GM10266 (cell line): Measurements from ENCODE around the gene EFEMP2.

Experiments
- DNase-seq: peaks from one replicate; pipeline ENCODE4 v3.0.0; 2012; ENCODE audit errors: extremely low spot score
- CTCF ChIP-seq: IDR thresholded peaks from 2 replicates; pipeline ENCODE4 v1.5.1; 2012; ENCODE audit warnings: mild to moderate bottlenecking, low read depth; ENCODE audit not compliant: control insufficient read depth, insufficient read depth; ENCODE audit errors: missing control alignments

EFEMP2 gene

GRCh38 chr11:65883058-65883761 is 10.6 kb upstream of the EFEMP2 start:
- no peak for TF ChIP-seq CTCF
- no peak for DNase-seq

- DNase-seq = no peak
- TF ChIP-seq CTCF = no peak
Measured at GRCh38 chr11:65882120-65883057, 9.8 kb upstream of the EFEMP2 start.

GRCh38 chr11:65880844-65881421 is 8.3 kb upstream of the EFEMP2 start:
- no peak for DNase-seq
- TF ChIP-seq CTCF = no peak

GRCh38 chr11:65880027-65880426 is 7.4 kb upstream of the EFEMP2 start:
- no peak for DNase-seq
- no peak for TF ChIP-seq CTCF

- no peak for DNase-seq
- TF ChIP-seq CTCF = no peak
Measured at GRCh38 chr11:65879617-65880016, 7.0 kb upstream of the EFEMP2 start, which contains the start of gene CTSW. CTSW (plus strand) TSS chr11:65879837; CDS start chr11:65879855, 18 bp downstream.

- no peak for TF ChIP-seq CTCF
- DNase-seq = peak; percentile 97
Measured at GRCh38 chr11:65873318-65874156, 937 bp upstream of the EFEMP2 start.
